Measurements from ENCODE around the gene CDCP2. TPM values are rescaled to one million over a fixed set of nuclear protein-coding genes. Genes with fewer than 3 reads are reported as not detected.

The CDCP2 gene
- total and polyA plus RNA-seq, 7 donors: 0.04 TPM; not detected in 6

GRCh38 chr1:54114001-54114400 is 38.8 kb downstream of the CDCP2 start:
- WGBS, 2 donors: 91 to 93% methylated on average over 4 of the region's 4 CpGs
- intact Hi-C loops (cut with DNase I): no loop called here

DNA sequence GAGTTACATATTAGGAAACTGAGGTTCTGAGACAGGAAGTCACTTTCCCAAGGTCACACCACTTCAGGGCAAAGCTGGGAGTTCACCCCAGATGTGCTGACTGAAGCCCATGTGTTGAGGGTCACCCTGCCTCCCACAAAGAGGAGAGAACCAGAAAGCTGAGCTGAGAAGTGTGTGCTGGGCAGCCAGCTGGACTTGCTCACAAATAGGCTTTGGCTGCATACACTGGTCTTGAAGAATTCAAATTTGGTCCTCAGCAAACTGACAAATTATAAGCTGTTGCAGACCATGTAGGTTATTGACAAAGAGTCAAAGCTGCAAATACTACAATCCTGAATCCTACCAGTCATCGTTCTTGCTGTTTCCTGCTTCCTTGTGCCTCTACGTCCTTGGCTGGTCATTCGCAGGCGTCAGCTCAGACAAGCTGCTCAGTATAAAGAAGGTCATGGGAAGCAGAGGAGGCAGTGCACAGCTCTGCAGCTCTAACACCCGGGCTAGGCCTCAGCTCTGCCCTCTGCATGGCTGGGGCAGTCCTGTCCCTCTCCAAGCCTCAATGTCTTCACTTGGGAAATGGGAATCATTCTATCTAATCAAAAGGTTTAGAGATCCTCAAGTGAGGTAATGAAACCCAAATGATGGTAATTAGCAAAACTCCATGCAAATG is 40.0 kb downstream of the CDCP2 start:
- H3K9me3 ChIP-seq: no peaks in the 10 kb centered on the region
- intact Hi-C loops (cut with DNase I): no loop called here
- no peak for DNase-seq
- no peak overlapping the region for H3K4me3 ChIP-seq
- peaks cover 0 to 7% (median 0%) of the 10 kb centered on the region in 4 donors for H3K4me1 ChIP-seq
- H3K27ac ChIP-seq: no peak overlapping the region
- WGBS, 2 donors: 76% methylated on average over 5 of the region's 5 CpGs
- TF ChIP-seq EP300 (IDR thresholded peaks at IDR 0.05) (no peak), CTCF (IDR thresholded peaks at IDR 0.05) (no peak), POLR2A (IDR thresholded peaks at IDR 0.05) (no peak), POLR2AphosphoS5 (IDR thresholded peaks at IDR 0.05) (no peak)
- no peaks in the 10 kb centered on the region for H3K36me3 ChIP-seq
- H3K27me3 ChIP-seq: no peaks in the 10 kb centered on the region

More at GRCh38 chr1:54114001-54114400, 38.8 kb downstream of the CDCP2 start:
- Histone ChIP-seq H3K4me3 (no peak overlapping the region), H3K27ac (no peak overlapping the region), H3K27me3 (no peaks in the 10 kb centered on the region), H3K4me1 (peaks cover 0 to 7% (median 0%) of the 10 kb centered on the region in 4 donors), H3K9me3 (no peaks in the 10 kb centered on the region), H3K36me3 (no peaks in the 10 kb centered on the region)
- TF ChIP-seq POLR2AphosphoS5 (IDR thresholded peaks at IDR 0.05) (no peak), POLR2A (IDR thresholded peaks at IDR 0.05) (no peak), EP300 (IDR thresholded peaks at IDR 0.05) (no peak)
- DNase-seq: no peak

DNA sequence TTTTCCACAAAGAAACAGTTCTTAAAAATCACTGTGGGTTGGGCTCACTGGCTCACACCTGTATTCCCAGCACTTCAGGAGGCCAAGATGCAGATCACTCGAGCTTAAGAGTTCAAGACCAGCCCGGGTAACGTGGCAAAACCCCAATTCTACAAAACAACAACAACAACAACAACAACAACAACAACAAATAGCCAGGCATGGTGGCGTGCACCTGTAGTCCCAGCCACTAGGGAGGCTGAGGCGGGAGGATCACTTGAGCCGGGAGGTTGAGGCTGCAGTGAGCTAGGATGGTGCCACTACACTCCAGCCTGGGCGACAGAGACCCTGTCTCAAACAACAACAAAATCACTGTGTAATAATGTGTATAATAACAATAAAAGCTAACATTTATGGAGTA is 40.8 kb downstream of the CDCP2 start:
- intact Hi-C loops (cut with DNase I): no loop called here
- Histone ChIP-seq H3K4me1 (peaks cover 0 to 7% (median 0%) of the 10 kb centered on the region in 4 donors), H3K27ac (no peak overlapping the region), H3K9me3 (no peaks in the 10 kb centered on the region), H3K27me3 (no peaks in the 10 kb centered on the region), H3K4me3 (no peak overlapping the region), H3K36me3 (no peaks in the 10 kb centered on the region)
- TF ChIP-seq POLR2AphosphoS5 (IDR thresholded peaks at IDR 0.05) (no peak), POLR2A (IDR thresholded peaks at IDR 0.05) (no peak), EP300 (IDR thresholded peaks at IDR 0.05) (no peak), CTCF (IDR thresholded peaks at IDR 0.05) (no peak)
- no peak for DNase-seq
- WGBS, 2 donors: 92% methylated on average over 7 of the region's 7 CpGs

DNA sequence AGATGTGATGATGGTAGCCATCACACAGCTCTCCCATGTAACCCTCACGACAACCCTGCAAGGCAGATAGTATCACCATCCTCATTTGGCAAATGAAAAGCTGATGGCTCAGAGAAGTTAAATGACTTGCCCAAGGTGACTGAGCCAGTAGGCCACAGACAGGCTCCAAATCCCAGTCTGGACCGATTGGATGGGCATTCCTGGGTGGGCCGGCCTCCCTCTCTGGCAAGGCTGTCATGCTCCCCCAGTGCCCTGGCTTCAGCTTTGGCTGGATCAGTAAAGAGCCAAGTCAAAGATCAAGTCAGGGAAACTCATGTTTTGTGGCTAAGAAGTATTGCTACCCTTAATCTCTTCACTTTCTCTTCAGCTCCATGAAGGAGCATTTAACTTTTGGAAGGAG is 41.2 kb downstream of the CDCP2 start:
- peaks cover 0 to 7% (median 0%) of the 10 kb centered on the region in 4 donors for H3K4me1 ChIP-seq
- no peak for DNase-seq
- H3K9me3 ChIP-seq: no peaks in the 10 kb centered on the region
- intact Hi-C loops (cut with DNase I): no loop called here
- H3K27me3 ChIP-seq: no peaks in the 10 kb centered on the region
- H3K27ac ChIP-seq: no peak overlapping the region
- no peak overlapping the region for H3K4me3 ChIP-seq
- 78 to 91% methylated on average over 3 of the region's 3 CpGs for WGBS, 2 donors
- H3K36me3 ChIP-seq: no peaks in the 10 kb centered on the region
- TF ChIP-seq CTCF (IDR thresholded peaks at IDR 0.05) (no peak), POLR2AphosphoS5 (IDR thresholded peaks at IDR 0.05) (no peak), EP300 (IDR thresholded peaks at IDR 0.05) (no peak), POLR2A (IDR thresholded peaks at IDR 0.05) (no peak)

GRCh38 chr1:54110996-54111395 is 41.8 kb downstream of the CDCP2 start:
- Histone ChIP-seq H3K4me1 (peaks cover 0 to 7% (median 0%) of the 10 kb centered on the region in 4 donors), H3K9me3 (no peaks in the 10 kb centered on the region), H3K27me3 (no peaks in the 10 kb centered on the region), H3K4me3 (no peak overlapping the region), H3K36me3 (no peaks in the 10 kb centered on the region), H3K27ac (no peak overlapping the region)
- intact Hi-C loops (cut with DNase I): no loop called here
- DNase-seq: no peak
- TF ChIP-seq POLR2A (IDR thresholded peaks at IDR 0.05) (no peak), CTCF (IDR thresholded peaks at IDR 0.05) (no peak)
- 90 to 94% methylated on average over 10 of the region's 10 CpGs for WGBS, 2 donors

Data from sigmoid colon (tissue), 7 donors.